ENCODE data around the gene RAB6B.

DNA sequence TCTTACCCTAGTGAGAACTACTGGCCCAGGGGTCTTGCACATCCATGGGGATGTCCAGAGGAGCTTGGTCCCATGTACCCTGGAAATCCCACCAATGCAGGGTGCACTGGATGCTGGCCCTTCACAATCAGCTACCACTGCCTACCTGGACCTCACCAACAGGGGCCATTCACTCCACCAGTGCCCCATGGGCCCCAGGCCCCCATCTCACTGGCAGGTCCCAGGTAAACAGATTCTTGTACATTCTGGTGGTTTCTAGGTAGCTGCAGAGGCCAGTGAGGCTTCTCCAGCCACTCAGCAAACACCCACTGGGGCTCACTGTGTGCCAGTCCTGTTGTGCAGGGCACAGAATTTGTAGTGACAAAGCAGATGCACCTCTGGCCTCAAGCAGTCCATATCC lies 24.9 kb downstream of the RAB6B start:
- TF ChIP-seq, protein P1, sequence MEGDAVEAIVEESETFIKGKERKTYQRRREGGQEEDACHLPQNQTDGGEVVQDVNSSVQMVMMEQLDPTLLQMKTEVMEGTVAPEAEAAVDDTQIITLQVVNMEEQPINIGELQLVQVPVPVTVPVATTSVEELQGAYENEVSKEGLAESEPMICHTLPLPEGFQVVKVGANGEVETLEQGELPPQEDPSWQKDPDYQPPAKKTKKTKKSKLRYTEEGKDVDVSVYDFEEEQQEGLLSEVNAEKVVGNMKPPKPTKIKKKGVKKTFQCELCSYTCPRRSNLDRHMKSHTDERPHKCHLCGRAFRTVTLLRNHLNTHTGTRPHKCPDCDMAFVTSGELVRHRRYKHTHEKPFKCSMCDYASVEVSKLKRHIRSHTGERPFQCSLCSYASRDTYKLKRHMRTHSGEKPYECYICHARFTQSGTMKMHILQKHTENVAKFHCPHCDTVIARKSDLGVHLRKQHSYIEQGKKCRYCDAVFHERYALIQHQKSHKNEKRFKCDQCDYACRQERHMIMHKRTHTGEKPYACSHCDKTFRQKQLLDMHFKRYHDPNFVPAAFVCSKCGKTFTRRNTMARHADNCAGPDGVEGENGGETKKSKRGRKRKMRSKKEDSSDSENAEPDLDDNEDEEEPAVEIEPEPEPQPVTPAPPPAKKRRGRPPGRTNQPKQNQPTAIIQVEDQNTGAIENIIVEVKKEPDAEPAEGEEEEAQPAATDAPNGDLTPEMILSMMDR (IDR thresholded peaks at IDR 0.05): no peak
- TF ChIP-seq POLR2A (IDR thresholded peaks at IDR 0.05): no peak

Data from right lobe of liver (tissue), 4 donors.